ENCODE measurements around the gene ISG20.
"Not testable (repeated sequence)": the region's sequence is repeated elsewhere in the genome, so short reads cannot be mapped to it uniquely, and the experiment has no call there.

ISG20 gene

DNA sequence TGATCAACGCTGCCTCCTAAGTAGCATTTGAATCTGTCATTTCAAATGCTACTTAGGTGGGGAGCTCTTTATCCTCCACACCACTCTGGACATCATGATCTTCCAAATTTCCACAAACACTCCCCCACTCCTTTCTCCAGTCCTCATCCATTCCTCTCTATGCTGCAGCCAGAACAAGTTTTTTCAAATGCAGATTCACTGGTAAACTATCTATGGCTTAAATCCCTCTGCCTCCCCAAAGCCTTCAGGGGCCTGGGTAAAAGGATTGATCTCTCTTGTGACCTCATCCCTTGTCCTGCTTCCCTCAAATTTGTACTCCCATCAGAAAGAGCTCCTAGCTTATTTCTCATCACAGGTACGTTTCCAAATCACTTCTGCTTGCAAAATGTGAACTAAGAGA, 19.0 kb upstream of the ISG20 start:
- no peak for DNase-seq

DNA sequence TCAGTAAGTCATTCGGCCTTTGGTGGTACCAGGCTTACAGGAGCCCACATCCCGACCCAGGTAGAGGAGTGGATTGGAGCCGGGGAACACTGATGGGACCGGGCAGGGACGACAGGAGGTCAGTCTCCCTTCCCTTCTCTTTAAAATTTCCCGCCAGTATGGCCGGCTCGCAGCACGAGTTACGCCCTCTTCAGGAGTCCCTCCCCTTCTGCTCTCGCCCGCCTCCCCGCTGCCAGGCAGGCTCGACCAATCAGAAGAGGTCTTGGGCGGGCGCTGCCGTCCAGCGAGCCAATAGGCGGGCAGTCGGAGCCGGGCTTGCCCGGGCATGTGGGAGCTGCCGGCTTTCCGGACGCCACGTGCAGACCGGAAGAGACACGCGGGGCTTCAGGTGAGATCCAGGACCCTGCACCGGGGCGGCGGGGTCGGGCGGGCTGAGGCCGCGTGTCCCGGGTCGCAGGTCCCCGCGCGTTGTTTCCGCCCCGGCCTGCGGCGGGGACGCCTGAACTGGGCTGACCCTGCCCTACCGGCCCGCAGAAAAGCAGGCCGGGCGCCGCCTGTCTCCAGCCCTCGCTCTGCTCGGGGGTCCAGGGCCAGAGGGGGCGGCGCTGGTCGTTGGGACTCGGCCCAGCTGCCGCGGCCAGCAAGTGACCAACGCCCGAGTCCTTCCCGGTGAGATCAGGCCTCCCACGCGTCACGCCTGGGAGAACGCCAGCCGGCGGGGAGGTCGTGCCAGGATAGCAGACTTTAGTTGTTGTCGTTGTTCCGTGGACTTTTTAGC, 17.6 kb upstream of the ISG20 start, which contains the start of gene AEN:
Gene AEN (plus strand): TSS at position 346 of the 778 bp plus-strand sequence. CDS start 4,870 bp downstream, outside the sequence.
- DNase-seq = peak; percentile 93 to 94

DNA sequence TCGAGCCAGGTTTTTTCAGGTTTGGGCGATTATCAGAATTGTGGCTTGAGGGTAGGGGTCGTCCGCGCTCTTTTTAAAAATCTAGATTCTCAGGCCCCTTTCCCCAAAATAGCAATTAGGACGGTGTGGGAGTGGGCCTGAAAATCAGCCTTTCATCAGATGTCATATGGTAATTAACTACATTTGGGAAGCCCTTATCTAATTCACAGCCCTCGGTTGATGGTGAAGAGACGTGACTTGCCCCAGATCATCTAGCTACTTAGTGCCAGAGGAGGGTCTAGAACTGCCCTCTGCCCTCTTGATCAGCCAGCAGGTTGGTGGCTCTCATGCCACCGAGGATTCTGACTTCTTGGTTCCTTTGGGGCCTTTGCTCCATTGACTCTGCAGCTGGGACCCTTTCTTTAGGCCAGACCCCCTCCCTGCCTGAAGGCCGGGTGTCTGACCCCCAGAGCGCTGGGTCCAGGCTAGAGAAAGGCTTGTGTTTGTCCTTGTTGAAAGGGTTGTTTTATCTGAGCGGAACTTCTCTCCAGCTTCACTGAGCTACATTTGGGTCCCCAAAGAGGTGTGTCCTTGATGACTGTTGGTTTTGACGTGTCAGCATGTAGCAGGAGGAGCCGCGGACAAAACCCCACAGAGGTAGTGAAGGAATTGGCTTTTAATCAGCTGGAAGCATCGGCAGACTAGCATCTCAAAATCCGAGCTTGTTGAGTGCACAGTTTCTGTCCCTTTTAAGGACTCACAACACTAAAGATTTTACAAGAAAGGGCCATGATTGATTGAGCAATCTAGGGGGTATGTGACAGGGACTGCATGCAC, 16.8 kb upstream of the ISG20 start:
- DNase-seq = peak; percentile 39 to 52

DNA sequence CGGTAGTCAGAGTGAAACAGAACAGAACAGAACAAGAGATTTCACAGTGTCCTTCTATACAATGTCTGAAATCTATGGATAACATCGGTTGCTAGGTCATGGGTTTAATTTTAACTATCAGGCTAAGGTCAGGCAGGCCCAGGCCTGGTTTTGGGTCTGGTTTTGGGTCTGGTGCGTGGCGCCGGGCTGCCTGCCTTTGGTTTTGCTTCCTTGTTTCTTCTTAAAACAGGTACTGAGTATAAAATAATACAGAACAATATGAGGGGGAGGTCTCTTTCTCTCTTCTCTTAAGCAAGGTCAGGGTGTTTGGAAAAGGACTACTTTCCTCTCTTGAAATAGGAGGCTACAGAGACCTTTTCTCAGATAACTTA, 16.2 kb upstream of the ISG20 start:
- no peak for DNase-seq

DNA sequence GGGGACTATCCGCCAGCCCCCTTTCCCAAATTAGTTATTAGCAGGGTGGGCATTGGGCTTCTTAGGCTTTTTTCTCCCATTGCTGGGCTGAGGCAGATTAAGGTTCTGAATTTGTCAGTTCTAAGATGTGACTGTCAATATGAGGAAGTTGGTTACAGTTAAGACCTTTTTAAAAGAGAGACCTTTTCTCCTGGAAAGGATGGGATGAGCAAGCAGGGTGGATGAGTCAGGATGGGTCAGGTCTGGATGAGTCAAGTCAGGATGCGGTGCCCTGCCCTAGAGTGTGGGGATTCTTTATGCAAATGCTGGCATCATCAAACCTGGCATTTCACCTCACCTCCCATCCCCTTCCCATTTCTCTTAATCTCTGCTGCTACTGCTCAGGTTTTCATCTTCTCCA, 15.8 kb upstream of the ISG20 start:
- DNase-seq = peak; percentile 39 to 53

DNA sequence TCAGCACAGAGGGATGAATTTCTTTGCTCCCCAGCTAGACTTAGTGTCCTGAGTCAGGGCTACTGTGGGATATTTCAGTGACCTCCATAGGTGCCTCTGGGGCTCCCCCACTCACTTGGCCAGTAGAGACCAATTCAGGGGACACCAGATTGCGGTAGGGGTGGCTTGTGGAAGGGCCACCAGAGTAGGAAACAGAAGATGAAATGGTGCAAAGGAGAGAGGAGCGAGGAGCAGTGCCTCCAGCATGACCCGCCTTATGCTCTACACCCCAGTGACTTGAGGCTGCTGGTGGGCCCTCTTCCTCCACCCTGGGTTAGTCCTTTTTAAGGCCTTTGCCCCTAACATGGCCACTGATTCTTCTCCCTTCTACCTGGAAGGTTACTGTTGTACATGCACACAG, 15.2 kb upstream of the ISG20 start:
- no peak for DNase-seq

DNA sequence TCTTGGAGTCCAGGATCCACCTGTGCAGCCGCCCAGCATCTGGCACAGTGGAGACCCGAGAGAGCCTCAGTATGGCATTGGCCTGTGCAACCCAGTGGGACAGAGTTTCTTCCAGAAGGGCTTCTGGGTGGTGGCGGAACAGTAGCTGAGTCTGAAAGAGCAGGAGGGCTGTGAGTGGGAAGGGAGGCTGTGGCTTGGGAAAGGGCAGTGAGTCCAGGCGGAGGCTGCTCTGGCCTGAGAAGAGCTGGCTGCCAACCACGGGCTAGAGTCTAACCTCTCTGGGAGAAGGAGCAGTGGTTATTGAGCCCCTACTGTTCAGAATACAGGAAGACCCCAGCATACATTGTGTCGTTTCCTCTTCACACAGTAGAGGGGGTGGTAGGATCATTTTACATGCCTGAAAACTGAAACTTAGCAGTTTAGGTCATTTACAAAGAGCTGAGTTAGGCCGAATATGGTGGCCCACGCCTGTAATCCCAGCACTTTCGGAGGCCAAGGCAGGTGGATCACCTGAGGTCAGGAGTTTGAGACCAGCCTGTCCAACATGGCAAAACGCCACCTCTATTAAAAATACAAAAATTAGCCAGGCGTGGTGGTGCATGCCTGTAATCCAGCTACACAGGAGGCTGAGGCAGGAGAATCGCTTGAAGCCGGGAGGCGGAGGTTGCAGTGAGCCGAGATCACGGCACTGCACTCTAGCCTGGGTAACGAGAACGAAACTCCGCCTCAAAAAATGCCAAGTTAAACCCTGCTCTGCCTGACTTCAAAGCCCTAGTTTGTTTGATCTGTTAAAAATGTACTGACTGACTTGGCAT, 14.5 kb upstream of the ISG20 start:
- DNase-seq = peak in 1 of 2 experiments; percentile 28

DNA sequence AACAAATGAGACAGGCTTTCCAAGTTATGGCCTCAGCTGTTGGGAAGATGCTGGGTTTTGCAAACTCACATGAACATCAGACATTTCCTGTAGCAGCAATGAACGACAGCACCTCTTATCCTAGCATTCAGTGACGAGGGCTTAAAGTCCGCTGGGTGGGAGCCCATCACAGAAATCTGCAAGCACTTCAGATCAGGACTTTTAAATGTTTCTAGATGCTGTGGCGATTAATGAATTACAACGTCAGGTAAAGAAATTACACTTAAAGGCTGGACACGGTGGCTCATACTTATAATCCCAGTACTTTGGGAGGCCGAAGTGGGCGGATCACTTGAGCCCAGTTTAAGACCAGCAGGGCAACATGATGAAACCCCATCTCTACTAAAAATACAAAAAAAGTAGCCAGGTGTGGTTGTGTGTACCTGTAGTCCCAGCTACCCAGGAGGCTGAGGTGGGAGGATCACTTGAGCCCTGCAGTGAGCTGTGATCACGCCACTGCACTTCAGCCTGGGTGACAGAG, 13.8 kb upstream of the ISG20 start:
- DNase-seq = no peak

DNA sequence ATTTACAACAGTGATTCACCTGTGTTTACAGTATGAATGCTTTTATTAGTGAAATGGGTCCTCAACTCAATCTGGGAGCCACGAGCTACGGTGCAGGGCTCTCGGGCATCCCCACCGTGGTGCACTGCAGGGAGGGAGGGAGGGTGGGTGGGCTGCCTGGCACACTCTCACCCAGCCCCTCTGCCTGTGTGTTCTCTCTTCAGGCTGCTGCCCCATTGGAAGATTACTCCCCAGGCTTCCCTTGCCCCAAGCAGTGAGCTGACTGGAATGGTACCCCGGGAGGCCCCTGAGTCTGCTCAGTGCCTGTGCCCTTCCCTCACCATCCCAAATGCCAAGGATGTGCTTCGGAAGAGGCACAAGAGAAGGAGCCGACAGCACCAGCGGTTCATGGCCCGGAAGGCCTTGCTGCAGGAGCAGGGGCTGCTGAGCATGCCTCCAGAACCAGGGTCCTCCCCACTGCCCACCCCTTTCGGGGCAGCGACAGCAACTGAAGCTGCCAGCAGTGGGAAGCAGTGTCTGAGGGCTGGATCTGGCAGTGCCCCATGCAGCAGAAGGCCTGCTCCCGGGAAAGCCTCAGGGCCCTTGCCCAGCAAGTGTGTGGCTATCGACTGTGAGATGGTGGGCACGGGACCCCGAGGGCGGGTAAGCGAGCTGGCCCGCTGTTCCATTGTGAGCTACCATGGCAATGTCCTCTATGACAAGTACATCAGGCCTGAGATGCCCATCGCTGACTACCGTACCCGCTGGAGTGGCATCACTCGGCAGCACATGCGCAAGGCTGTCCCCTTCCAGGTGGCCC, 12.7 kb upstream of the ISG20 start:
- no peak for DNase-seq

DNA sequence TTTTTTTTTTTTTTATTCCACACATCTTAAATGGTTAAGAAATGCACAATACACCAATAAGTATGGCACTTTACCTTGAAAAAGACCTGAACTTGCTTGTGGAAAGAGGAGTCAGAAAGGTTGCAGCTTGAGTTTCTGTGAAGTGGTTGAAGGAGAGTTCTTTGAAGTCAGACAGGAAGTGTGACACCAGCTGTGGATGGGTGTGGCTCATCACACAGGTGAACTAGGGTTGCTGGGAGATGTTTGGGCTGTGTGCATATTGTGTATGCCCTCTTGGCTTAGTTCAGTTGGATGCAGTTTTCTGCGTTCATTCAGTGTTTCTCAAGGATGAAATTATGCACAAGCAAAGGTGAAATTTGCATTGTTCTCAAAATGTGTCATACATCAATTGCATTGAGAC, 11.4 kb upstream of the ISG20 start:
- DNase-seq = peak; percentile 55 to 60

DNA sequence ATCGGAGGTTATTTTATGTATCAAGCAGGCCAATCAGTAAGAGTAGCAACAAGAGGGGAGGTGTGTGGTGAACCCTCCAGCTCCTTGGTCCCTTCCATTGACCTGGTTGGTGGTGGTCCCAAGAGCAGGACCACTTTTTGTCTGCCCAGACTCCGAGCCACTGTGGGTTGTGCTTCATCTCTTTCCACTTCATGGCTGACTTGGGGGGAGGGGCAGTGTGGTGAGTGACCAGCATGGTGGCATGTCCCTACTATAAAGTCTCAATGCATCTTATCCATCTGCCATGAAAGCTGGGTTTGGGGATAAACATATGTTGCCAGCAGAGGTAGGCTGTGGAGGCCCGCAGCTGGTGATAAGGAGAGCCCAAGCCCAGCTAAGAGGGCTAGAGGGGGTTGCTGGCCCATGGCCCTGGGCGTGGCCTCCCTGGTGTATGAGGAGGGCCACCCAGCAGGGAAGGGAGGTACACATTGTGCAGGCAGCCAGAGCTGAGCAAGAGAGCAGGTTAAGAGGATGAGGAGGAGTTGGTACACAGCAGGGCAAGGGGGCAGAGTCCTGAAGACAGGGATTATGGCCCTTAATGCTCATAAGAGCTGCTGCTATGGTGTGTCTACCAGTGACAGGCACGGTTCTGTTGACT, 10.7 kb upstream of the ISG20 start:
- DNase-seq = no peak

DNA sequence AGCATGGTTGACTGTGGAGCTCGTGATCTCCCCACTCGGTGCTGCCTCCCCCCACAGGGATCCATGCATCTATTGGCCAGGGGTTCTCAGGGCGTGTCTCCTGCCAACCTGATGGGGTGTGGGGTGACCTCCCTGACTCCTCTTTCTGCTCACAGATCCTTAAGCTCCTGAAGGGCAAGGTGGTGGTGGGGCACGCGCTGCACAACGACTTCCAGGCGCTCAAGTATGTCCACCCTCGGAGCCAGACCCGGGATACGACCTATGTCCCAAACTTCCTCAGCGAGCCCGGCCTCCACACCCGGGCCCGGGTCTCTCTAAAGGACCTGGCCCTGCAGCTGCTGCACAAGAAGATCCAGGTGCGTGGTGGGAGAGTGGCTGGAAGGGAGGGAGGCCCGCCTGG, 9.7 kb upstream of the ISG20 start:
- DNase-seq = no peak

DNA sequence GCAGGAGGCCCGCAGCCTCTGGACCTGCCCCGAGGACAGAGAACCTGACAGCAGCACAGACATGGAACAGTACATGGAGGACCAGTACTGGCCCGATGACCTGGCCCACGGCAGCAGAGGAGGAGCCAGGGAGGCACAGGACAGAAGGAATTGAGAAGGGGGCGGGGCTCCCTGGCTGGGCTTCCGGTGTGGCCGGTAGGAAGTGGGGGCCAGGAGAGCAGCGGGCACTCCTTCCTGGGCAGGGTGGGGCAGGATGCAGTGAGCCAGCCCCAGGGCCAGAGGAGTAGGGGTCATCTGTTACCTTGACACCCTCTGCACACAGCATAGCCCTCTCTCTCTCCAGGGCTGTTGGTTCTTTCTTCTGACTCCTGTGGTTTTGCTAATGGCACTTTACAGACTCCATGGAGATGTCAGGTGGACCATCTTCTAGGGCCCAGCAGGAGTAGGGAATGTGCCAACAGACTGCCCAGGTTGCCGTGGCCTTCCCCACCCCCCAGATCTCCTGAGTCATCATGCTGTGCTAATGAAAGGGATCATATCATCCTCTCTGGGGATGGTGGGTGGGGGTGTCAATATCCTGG, 8.6 kb upstream of the ISG20 start:
- DNase-seq = no peak

DNA sequence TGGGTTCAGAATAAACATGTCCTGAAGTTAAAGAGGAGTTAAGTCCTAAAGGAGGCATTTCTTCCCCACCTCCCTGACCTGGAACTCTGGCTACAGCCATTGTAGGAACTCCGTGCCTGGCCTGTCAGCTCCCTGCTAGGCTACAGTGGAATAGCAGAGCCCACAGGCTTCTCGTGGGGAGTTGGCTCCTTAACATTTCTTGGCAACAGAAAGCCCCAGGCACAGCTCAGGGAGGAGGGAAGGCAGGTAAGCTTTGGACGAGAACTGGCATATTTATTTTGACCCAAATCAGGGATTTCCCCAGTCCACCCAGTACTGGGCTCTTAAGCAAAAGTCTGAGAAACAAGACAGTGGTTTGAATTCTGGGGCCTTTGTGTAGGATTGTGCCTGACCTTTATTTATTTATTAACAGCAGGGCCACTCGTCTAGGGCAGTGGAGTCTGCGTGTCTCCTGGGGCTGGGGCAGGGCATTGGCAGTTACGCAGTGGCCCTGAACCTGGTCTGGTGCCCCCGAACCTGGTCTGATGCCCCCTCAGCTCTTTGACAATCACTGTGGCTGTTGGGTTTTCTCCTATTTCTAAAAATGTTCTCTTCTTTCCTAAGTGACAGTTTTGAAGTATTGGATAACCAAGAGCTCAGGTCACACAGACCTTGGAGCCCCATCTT, 7.9 kb upstream of the ISG20 start:
- no peak for DNase-seq

DNA sequence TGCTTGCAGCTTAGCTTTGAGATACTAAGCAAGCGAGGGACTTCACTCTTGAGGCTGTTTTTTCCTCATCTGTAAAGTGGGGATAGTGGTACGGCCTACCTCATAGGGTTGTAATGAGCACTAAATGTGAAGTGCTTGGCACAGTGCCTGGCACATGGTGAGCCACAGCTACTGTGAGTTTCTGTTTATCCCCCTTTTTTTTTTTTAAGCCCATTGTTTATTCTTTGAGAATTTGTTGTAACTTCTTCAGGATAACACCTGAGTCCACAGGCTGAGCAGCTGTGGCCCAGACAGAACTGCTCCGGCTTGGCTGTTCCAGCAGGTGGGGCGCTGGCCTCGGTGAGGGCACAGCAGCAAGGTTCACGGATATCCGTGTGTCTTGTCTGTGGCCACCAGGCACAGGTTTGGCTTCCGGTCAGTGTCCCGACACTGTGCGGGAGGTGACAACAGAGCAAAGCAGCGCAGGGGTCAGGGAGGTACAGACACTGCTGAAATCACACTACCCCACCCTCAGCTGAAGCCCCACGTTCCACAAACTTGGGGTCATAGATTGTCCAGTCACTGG, 7.3 kb upstream of the ISG20 start:
- no peak for DNase-seq

DNA sequence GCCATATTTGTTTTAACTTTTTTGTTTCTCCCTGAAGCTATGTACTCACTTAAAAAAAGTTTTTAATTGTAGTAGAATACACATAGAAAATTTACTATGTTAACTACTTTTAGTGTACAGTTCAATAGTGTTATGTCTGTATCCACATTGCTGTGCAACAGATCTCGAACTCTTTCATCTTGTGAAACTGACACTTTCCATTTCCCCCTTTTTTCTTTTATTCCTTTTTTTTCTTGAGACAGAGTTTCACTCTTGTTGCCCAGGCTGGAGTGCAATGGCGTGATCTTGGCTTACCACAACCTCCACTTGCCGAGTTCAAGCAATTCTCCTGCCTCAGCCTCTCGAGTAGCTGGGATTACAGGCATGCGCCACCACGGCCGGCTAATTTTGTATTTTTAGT, 6.0 kb upstream of the ISG20 start:
- DNase-seq = not testable (repeated sequence)

DNA sequence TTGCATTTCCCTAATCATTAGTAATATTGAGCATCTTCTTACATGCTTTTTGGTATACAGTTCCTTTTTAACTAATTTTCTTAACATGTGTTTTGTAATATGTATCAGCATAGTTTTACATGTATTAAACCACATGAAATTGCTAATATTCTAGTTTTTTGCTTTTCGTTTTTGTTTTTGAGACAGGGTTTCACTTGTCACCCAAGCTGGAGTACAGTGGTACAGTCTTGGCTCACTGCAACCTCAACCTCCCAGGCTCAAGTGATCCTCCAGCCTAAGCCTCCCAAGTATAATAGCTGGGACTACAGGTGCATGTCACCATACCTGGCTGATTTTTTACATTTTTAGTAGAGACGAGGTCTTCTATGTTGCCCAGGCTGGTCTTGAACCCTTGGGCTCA, 4.4 kb upstream of the ISG20 start:
- DNase-seq = no peak

DNA sequence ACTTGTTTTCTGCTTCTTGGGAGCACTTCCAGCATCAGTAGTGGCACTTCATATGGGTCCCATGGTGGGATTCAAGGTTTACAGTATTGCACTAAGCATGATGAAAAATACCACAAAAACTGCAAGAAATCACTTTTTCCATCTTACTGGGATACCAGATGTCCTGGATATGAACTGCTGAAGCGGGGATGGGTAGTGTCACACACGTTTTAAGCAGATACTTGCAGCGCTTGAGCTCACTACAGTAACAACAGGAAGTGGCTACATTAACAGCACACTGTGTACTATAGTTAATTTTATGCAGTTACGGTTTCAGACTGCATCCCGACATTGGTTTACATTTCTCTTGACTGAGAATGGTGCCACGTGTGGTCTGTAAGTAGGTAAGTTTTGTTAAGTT, 3.5 kb upstream of the ISG20 start:
- no peak for DNase-seq

DNA sequence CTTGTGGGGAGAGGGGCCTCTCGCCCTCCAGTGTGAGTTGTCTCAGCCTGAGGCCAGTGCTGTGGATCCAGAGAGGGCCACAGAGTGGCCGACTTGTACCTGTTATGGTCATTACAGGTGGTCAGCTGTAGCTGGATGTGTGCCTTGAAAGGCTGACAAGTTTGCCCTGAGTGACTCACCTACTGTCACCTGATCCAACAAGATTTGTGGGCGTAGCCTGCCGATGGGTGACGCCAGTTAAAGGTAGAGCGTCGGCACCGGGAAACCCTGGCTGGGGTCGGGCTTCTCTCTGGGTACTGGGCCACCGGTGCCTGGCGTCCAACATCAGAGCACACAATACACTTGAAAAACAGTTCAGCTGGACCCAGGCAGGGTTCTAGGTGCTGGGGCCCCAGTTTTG, 2.8 kb upstream of the ISG20 start:
- peak; percentile 66 to 67 for DNase-seq

DNA sequence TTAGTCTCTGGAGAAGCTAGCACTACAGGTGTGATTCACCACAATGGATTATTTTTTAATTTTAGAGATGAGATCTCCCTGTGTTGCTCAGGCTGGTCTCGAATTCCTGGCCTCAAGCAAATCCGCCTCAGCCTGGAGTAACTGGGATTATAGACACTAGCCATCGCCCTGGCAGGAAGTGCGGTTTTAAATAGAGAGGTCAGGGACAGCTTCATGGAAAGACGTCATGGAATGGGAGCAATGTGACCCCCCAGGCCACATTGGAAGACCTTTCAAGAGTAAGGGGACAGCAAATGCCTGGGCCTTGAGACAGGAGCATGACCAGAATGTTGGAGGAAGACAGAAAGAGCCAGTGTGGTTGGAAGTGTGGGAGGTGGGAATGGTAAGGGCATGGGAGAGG, 2.2 kb upstream of the ISG20 start:
- no peak for DNase-seq
